ENCODE data around the gene ASPA.

ASPA gene

DNA sequence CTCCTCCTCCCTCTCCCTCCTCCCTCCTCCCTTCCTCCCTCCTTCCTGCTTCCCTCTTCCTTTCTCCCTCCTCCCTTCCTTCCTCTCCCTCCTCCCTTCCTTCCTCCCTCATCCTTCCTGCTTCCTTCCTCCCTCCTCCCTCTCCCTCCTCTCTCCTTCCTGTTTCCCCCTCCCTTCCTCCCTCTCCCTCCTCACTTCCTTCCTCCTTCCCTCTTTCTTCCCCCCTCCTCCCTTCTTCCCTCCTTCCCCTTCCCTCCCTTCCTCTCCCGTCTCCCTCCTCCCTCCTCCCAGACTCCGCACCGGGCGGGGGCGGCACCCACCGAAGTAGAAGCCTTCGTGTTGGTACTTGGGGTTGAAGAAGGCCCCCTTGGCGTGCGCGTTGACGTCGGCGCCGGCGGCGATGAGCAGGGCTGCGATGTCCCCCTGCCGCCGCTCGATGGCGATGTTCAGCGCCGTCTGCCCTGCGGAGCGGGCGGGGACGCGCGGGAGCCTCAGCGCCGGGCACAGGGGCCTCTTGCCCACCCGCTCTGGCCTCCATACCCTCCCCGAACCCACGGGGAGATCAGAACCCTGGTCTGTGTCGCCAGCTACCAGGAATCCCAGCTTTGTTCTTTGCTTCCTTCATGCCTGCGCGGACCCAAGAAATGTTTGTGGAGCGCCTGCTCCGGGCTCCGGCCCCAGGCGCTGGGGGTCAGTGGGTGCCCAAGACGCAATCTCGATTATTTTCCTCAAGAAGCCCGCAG is 59.6 kb downstream of the ASPA start:
- DNase-seq, result peak; percentile 79

DNA sequence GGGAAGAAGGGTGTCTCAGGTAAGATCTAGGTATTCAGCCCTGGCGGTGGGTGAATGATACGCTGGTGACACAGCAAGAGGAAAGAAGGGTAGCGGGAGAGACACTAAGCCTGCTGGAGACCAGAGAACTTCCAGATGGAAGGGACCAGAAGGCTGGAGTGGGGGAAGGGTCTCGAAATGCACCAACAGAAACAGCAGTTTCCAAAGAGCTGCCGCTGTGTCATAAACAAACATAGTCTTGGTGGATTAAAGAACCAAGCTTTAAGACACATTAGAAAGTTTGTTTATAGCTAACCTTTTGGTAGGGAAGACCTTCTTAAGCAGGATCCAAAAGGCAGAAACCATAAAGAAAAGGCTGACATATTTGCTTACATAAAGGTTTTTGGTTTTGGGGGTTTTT is 60.9 kb downstream of the ASPA start:
- no peak for DNase-seq

DNA sequence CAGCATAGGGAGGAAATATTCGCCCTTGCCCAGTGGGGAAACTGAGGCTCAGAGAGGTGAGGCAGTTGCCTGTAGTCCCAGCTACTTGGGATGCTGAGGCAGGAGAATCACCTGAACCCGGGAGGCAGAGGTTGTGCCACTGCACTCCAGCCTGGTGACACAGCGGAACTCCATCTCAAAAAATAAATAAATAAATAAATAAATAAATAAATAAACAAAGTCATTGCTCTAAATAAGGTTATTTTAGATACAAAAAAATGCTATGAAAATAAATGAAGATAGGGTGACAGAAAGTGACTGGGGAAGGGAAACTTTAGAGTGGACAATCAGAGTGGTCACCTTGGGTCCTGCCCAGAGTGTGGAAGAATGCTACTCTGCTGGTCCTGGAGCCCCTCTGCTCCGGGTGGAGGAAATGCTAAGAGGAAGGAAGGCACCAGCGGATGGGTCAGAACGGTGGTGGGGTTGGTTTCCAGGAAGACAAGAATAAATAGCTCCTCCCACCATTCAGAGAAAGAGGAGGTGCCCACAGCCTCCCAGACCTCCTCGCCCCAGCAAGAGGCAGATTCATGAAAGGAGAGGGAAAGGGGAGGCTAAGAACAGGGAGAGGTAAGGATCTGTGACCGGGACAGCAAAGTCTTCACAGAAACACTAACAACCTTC is 64.2 kb downstream of the ASPA start:
- no peak for DNase-seq

DNA sequence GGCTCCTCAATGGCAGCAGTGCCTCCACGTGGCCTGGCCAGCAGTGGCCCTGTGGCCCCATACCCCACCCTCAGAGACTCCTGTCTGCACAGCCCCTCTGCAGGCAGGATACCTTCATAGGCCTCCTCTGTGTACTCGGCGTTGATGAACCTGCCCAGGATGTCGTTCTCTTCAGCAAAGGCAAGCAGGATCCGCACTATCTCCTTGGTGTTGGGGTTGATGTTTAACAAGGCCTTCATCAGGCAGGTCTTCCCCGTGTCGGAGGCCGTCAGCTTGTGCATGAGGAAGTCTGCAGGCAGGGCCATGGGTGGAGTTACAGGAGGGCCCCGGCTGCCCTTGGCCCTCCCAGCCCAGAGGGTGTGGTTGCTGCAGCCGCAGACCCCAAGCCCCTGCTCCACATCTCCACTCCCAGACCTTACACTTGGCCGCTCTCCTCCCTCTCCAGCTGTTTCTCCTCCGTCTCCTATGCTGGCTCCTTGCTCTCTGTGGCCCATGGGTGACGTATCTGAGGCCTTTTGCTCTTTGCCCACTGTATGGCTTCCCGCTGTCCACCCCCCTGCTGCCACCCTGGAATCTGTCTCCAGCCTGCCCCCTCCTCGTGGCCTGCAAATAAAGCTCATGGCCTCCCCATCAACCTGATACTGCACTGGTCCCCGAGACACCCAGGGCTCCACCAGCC is 66.8 kb downstream of the ASPA start:
- no peak for DNase-seq

DNA sequence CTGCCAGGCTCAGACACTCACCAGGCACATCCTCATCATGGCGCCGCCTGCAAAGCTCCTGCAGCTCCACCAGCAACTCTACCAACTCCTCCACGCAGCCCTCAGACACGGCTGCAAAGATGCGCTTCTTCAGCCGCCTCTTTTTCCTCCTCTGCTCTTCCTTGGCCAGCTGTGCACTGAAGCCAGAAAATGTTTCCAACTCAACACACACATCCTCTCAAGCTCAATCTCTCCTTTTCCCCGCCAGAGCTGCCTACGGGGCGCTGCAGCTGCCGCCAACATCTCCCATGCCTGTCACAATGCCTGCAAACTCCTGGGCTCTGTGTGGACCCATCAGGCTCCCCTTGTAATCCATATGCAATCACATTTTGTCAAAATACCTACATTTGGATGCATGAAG is 67.7 kb downstream of the ASPA start:
- DNase-seq, result no peak

DNA sequence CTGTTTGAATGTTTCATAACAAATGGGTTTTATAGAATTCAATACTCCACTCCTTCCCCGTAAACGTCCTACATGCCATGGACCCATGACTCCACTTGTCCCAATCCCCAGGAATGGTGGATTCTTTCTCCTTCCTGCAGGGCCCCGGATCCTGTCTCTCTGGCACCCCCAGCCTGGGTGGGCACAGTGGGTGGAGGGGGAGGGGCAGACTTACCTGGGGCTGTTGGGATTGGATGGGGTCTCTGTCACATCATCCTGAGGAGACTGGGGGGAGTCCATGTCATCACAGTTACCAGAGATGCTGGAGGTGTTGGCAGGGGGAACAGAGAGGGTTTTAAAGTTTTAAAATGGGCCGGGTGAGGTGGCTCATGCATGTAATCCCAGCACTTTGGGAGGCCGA is 68.6 kb downstream of the ASPA start:
- no peak for DNase-seq

DNA sequence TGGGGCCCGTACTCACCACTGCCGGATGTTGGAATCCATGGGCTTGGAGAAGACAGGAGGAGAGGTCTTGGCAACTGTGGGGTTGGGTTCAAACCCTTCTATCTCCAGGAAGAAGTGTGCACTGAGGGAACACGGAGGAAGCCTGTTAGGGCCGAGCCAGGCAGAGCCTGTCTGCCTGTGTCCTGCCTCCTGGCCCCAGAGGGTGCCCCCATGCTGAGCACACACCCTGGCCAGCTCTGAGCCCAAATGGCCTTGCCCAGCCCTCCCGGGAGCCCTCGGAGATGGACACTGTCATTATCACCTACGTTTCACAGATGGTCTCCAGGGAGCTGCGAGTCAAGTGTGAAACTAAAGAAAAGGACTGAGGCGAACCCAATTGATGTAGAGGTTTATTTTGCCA is 69.4 kb downstream of the ASPA start:
- no peak for DNase-seq

DNA sequence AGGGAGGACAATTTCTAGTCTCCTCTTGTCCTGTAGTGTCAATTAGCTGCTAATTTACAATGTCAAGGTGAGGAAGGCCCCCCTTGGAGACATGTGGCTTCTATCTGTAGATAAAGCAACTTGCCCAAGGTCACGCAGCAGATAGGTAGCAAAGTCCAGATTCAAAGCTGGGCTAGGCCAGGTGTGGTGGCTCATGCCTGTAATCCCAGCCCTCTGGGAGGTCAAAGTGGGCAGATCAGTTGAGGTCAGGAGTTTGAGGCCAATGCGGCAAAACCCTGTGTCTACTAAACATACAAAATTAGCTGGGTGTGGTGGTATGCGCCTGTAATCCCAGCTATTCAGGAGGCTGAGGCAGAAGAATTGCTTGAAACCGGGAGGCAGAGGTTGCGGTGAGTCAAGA is 70.7 kb downstream of the ASPA start:
- no peak for DNase-seq

DNA sequence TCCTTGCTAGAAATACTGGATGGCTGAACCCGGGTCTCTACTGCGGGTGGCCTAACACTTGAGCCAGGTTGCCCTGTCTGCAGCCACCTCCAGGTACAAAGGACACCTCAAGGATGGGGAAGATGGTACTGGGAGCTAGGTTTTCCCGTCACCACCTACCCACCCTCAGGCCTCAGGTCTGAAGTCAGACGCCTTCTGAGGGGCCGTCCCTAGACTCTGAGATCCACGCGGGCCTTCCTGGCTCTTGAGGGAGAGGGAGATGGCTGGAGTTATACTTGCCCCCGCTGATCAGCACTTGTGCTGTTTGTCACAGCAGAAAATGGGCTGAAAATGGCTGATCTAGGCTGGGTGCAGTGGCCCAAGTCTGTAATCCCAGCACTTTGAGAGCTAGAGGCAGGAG is 71.2 kb downstream of the ASPA start:
- no peak for DNase-seq

DNA sequence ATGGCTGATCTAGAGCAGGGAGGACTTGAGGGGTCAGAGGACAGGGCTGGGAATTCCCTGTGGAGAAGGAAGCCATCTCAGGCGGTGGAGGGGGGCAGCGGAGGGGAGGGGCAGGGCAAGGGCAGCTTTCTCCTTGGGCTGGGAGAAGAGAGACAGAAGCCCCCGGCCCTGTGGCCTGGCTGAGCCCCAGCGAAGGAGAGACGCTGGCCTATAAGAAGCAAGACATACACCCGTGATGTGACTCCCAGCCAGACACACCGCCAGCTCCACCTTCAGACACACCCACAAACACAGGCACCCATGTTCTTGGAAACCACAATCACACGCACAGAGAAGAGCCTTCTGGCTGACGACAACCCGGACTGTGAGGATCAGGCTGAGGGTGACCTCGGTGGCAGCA is 71.8 kb downstream of the ASPA start:
- no peak for DNase-seq

DNA sequence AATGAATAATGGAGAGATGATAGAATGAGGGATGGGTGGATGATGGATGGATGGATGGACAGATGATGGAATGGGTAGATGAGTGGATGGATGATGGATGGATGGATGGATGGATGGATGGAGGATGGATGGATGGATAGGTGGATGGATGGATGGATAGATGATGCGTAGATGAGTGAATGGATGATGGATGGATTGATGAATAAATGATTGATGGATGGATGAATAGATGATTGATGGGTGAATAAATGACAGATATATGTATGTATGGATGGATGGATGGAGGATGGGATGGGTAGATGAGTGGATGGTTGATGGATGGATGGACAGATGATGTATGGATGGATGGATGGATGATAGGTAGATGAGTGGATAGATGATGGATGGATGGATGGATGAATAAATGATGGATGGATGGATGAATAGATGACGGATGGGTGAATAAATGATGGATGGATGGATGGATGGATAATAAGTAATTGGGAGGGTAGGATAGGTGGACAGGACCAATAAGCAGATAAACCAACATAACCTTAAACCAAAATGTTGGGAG is 73.9 kb downstream of the ASPA start:
- DNase-seq, result no peak

DNA sequence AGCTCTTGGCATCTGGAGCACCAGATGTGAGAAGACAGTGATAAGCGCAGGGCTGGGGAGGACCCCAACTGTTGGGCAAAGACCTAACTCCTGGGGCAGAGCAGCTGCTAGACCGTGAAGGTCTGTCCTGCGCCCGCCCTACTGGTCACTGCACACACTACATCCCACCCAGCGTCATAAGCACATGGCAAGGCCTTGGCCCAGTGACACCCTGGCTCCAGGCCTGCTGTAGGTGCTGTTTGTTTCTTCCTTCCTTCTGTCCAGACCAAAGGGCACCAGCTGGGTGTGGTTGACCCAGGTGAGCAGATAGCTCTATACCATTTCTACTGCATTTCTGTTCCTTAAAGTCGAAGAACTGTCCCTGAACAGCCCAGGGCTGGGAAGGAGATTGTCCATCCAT is 75.4 kb downstream of the ASPA start:
- no peak for DNase-seq

DNA sequence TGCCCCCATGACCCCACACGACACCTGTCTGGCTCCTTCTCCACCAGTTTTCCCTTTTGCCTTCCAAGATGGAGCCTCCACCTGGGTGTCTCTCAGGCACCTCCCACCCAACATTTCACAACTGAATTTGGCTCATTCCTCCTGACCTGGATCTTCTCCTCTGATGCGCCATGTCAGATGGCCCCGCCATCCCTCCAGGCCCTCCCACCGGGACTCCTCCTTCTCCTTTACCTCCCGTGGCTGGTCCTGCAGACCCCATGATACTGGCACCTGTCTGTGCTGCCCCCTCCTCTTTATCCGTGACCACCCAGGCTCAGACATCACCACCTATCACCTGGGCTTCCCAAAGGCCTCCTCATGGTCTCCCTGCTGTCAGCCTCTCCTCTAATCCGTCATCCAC is 77.1 kb downstream of the ASPA start:
- DNase-seq, result no peak
